Type B pancreatic cell (in vitro differentiated cells): ENCODE measurements around the gene GLIS2. TPM values are rescaled to one million over a fixed set of nuclear protein-coding genes. Genes with fewer than 3 reads are reported as not detected.

Experiments
- DNase-seq: peaks from one replicate; pipeline ENCODE4 v3.0.0; 2021; ENCODE audit warnings: mixed read lengths; ENCODE audit not compliant: unreplicated experiment; ENCODE audit errors: extremely low spot score
- H3K27ac Mint-ChIP-seq: 2 replicates; pipeline ENCODE4 v1.8.0; 2021; ENCODE audit warnings: mild to moderate bottlenecking, mixed read lengths
- H3K27me3 Mint-ChIP-seq: 2 replicates; pipeline ENCODE4 v1.8.0; 2021; ENCODE audit warnings: mixed read lengths
- H3K36me3 Mint-ChIP-seq: 2 replicates; pipeline ENCODE4 v1.8.0; 2021; ENCODE audit warnings: mixed read lengths
- H3K4me1 Mint-ChIP-seq: one replicate; pipeline ENCODE4 v1.8.0; 2021; ENCODE audit warnings: mixed read lengths; ENCODE audit not compliant: unreplicated experiment
- H3K4me3 Mint-ChIP-seq: 2 replicates; pipeline ENCODE4 v1.8.0; 2021; ENCODE audit warnings: mild to moderate bottlenecking, mixed read lengths
- H3K9me3 Mint-ChIP-seq: 2 replicates; pipeline ENCODE4 v1.8.0; 2021; ENCODE audit warnings: mixed read lengths
- total RNA-seq: library from RNA; stranded (reverse); gene quantifications from 2 replicates; pipeline ENCODE4 v1.2.1, GENCODE V29; 2021; ENCODE audit warnings: low replicate concordance
- TF ChIP-seq, protein P1 (sequence below): fragments of 200-600 bp; sonication (generic); conservative IDR thresholded peaks from 2 replicates; pipeline ENCODE4 v1.5.0; 2021; ENCODE audit warnings: antibody characterized with exemption, mild to moderate bottlenecking

GLIS2 gene
- total RNA-seq, 1 donor from 2014 or later = 23.0 TPM

DNA sequence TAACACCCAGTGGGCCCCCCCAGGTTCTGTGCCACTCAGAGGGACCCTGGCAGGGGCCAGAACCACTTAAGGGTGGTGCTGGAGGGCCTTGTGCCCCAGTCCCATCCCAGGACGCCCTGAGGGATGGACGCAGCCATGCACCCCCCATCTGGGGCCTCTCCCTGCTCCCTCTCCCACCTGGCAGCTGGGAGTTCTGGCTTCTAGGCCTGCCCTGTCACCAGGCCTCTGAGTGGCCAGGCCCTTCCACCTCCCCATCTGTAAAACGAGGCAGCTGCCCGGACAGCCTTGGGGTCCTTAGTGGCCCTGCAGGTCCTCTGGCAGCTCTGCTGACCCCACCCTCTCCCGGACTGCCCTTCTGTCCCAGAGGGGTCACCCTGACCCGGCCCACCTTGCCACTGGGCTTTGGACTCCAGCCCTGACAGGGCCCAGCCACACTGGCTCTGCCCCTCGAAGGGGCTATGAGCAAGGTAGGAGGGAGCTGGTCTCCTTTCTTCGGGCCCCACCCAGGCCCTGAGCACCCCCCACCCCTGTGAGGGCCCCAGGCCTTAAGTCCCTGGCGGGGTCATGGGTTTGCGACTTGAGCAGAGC is 22.9 kb downstream of the GLIS2 start:
- no peak overlapping the region for H3K27ac Mint-ChIP-seq
- H3K9me3 Mint-ChIP-seq = no peaks in the 10 kb centered on the region
- no peak for DNase-seq
- peaks cover 1% of the 10 kb centered on the region for H3K27me3 Mint-ChIP-seq
- H3K36me3 Mint-ChIP-seq = no peaks in the 10 kb centered on the region
- no peak overlapping the region for H3K4me3 Mint-ChIP-seq
- TF ChIP-seq, protein P1, sequence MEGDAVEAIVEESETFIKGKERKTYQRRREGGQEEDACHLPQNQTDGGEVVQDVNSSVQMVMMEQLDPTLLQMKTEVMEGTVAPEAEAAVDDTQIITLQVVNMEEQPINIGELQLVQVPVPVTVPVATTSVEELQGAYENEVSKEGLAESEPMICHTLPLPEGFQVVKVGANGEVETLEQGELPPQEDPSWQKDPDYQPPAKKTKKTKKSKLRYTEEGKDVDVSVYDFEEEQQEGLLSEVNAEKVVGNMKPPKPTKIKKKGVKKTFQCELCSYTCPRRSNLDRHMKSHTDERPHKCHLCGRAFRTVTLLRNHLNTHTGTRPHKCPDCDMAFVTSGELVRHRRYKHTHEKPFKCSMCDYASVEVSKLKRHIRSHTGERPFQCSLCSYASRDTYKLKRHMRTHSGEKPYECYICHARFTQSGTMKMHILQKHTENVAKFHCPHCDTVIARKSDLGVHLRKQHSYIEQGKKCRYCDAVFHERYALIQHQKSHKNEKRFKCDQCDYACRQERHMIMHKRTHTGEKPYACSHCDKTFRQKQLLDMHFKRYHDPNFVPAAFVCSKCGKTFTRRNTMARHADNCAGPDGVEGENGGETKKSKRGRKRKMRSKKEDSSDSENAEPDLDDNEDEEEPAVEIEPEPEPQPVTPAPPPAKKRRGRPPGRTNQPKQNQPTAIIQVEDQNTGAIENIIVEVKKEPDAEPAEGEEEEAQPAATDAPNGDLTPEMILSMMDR = no peak
- H3K4me1 Mint-ChIP-seq = peaks cover 9% of the 10 kb centered on the region

DNA sequence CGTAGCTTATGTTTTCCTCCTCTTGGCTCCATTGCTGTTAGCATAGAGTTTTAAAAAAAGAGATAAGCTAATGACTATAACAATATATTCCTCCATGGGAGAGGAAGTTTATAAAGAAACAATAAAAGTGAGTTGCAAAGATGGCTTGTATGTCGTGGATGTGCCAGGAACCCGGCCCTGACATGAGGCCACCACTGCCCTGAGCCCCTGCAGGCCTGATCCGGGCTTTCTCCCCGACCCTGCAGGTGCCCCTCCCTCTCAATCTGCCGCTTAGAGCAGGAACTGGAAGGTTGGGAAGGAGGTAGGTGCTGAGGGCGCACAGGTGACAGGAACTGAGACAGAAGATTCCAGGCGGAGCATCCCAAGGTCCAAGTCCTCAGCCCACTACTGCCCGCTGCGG is 23.6 kb downstream of the GLIS2 start:
- Mint-ChIP-seq H3K27me3 (peaks cover 2% of the 10 kb centered on the region), H3K36me3 (no peaks in the 10 kb centered on the region), H3K9me3 (no peaks in the 10 kb centered on the region), H3K4me1 (peaks cover 9% of the 10 kb centered on the region), H3K4me3 (no peak overlapping the region), H3K27ac (no peak overlapping the region)
- no peak for DNase-seq
- TF ChIP-seq, protein P1 = no peak

DNA sequence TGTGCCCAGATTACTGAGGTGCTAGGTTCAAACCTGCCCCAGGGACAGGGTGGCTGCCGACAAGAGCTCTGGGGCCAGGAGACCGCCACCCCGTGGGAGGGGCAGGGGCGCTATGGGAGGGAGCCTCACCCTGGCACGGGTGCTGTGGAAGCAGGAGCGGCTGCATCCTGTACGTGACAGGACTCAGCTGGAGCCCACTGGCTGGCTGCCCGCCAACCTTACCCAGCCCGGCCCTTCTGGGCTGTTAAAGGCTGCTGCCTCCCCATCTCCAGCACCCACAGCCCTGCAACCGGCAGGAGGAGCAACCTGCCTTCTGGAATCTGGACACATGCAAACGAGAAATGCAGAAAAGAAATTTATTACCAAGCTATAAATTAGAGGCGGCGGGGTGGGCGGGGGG is 24.0 kb downstream of the GLIS2 start:
- H3K27ac Mint-ChIP-seq = no peak overlapping the region
- no peak for DNase-seq
- H3K9me3 Mint-ChIP-seq = no peaks in the 10 kb centered on the region
- no peaks in the 10 kb centered on the region for H3K36me3 Mint-ChIP-seq
- TF ChIP-seq, protein P1 = no peak
- no peak overlapping the region for H3K4me3 Mint-ChIP-seq
- peaks cover 9% of the 10 kb centered on the region for H3K4me1 Mint-ChIP-seq
- H3K27me3 Mint-ChIP-seq = peaks cover 2% of the 10 kb centered on the region

DNA sequence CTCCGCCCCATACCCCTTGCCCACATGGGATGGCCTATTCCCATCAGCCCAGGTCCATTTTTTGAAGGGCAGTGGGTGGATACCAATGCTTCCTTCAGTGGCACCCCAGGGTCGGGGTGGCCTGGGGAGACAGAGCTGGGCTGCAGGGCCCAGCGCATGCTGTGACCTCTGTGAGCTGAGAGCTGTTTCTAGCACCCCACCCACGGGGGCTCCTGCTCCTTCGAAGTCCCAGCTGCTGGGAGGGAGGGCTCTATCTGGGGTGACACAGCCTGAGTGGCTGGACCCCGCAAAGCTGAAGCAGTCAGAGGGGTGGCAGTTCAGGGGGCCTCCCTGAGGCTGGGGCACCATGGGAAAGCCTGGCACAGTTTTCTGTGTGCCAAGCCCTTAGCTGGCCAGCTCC is 24.6 kb downstream of the GLIS2 start:
- H3K36me3 Mint-ChIP-seq = no peaks in the 10 kb centered on the region
- peaks cover 2% of the 10 kb centered on the region for H3K27me3 Mint-ChIP-seq
- H3K4me1 Mint-ChIP-seq = peaks cover 9% of the 10 kb centered on the region
- H3K9me3 Mint-ChIP-seq = no peaks in the 10 kb centered on the region
- no peak overlapping the region for H3K27ac Mint-ChIP-seq
- TF ChIP-seq, protein P1 = no peak
- DNase-seq = no peak
- no peak overlapping the region for H3K4me3 Mint-ChIP-seq

DNA sequence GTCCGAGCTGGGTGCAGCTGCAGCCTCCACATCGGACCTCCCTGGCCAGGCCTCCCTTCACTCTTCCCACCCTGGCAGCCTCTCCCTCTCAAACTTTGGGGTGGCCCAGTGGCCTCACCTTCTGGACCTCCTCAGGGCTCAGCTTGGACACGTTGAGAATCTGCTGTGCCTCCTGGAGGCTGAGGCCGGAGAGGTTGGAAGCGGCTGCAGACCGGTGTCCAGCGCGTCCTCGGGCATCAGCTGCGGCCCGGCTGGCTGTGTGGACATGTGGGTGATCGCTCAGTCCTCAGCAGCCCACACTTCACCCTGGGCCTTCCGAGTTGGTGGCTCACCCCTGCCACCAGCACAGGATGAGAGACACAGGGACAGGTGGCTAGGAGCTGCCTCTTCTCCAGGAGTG is 25.4 kb downstream of the GLIS2 start:
- Mint-ChIP-seq H3K9me3 (no peaks in the 10 kb centered on the region), H3K4me3 (no peak overlapping the region), H3K27ac (no peak overlapping the region), H3K36me3 (no peaks in the 10 kb centered on the region), H3K4me1 (peaks cover 9% of the 10 kb centered on the region), H3K27me3 (peaks cover 2% of the 10 kb centered on the region)
- TF ChIP-seq, protein P1 = no peak
- no peak for DNase-seq
